HG03354 (cell line): Measurements from ENCODE around the gene HAUS3.

Experiments
- ATAC-seq: cut with Tn5 transposase; IDR thresholded peaks from one replicate; pipeline ENCODE4 v1.9.1; 2021; ENCODE audit warnings: mild to moderate bottlenecking; ENCODE audit not compliant: unreplicated experiment, poor library complexity, severe bottlenecking

HAUS3 gene

GRCh38 chr4:2254665-2255500 is 13.0 kb upstream of the HAUS3 start:
- ATAC-seq: no peak

GRCh38 chr4:2253160-2254084 is 11.5 kb upstream of the HAUS3 start:
- ATAC-seq: no peak

- no peak for ATAC-seq
Observed at GRCh38 chr4:2252530-2253091, 10.7 kb upstream of the HAUS3 start.

- no peak for ATAC-seq
Observed at GRCh38 chr4:2251795-2252529, 10.0 kb upstream of the HAUS3 start.

GRCh38 chr4:2251073-2251794 is 9.3 kb upstream of the HAUS3 start:
- ATAC-seq: no peak

- ATAC-seq: no peak
Observed at GRCh38 chr4:2250357-2251072, 8.6 kb upstream of the HAUS3 start.

GRCh38 chr4:2249526-2250356 is 7.8 kb upstream of the HAUS3 start:
- no peak for ATAC-seq

GRCh38 chr4:2248821-2249261 is 6.9 kb upstream of the HAUS3 start:
- ATAC-seq: no peak

GRCh38 chr4:2248044-2248780 is 6.3 kb upstream of the HAUS3 start:
- no peak for ATAC-seq

- ATAC-seq: no peak
Observed at GRCh38 chr4:2247128-2248043, 5.5 kb upstream of the HAUS3 start.

- ATAC-seq: no peak
Observed at GRCh38 chr4:2246384-2247127, 4.6 kb upstream of the HAUS3 start.

GRCh38 chr4:2245787-2246275 is 3.9 kb upstream of the HAUS3 start:
- no peak for ATAC-seq

GRCh38 chr4:2245057-2245786 is 3.3 kb upstream of the HAUS3 start:
- ATAC-seq: no peak

- ATAC-seq: no peak
Observed at GRCh38 chr4:2243681-2244380, 1.9 kb upstream of the HAUS3 start.
